PC-9 (cell line): ENCODE data around the gene RBFOX1.

Experiments
- EZH2 ChIP-seq: fragments of 200-600 bp; sonication (generic); IDR thresholded peaks from 2 replicates; pipeline ENCODE4 v1.8.0; 2017; ENCODE audit warnings: antibody characterized with exemption, low read depth
- TF ChIP-seq, protein P1 (sequence below): fragments of 200-600 bp; sonication (generic); conservative IDR thresholded peaks from 2 replicates; pipeline ENCODE4 v1.6.1; 2017; ENCODE audit warnings: mixed run types, antibody characterized with exemption, mild to moderate bottlenecking, moderate library complexity

DNA sequence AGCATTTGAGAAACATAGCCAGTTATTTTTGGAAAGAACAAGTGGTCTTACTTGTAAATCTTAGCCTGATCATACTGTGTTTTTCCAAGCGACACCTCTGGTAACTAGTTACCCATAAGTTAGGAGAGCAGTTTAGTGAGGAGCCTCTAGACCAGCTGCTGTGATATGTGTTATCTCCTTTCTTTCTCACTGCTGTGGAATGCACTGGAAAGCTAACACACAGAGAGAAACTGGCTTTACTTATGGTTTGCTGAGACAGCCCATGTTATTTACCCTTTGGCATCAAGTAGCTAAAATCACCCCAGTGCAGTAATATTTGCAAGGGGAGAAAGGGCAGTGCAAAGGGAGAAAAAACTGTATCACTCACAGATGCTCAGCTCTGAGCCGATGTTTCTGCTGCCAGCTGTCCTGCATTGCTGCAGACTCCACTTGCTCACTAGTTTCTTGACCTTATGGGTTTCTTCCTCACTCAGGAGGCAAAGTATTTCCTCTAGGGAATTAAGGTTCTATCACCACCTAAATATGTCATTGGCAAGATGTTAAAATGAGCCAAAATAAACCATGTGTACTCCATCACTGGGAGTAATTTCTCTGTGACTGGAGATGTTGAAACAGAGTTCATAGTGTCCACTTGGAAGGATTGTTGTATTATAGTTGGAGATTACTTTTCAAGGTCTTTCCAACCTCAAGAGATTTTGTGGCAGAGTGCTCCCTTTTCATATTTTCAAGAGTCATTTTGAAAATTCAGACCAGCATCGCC, 2.3 kb downstream of the RBFOX1 start:
- TF ChIP-seq EZH2, result no peak
- TF ChIP-seq, protein P1, sequence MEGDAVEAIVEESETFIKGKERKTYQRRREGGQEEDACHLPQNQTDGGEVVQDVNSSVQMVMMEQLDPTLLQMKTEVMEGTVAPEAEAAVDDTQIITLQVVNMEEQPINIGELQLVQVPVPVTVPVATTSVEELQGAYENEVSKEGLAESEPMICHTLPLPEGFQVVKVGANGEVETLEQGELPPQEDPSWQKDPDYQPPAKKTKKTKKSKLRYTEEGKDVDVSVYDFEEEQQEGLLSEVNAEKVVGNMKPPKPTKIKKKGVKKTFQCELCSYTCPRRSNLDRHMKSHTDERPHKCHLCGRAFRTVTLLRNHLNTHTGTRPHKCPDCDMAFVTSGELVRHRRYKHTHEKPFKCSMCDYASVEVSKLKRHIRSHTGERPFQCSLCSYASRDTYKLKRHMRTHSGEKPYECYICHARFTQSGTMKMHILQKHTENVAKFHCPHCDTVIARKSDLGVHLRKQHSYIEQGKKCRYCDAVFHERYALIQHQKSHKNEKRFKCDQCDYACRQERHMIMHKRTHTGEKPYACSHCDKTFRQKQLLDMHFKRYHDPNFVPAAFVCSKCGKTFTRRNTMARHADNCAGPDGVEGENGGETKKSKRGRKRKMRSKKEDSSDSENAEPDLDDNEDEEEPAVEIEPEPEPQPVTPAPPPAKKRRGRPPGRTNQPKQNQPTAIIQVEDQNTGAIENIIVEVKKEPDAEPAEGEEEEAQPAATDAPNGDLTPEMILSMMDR, result no peak
